ENCODE results near the gene PDE4D.

DNA sequence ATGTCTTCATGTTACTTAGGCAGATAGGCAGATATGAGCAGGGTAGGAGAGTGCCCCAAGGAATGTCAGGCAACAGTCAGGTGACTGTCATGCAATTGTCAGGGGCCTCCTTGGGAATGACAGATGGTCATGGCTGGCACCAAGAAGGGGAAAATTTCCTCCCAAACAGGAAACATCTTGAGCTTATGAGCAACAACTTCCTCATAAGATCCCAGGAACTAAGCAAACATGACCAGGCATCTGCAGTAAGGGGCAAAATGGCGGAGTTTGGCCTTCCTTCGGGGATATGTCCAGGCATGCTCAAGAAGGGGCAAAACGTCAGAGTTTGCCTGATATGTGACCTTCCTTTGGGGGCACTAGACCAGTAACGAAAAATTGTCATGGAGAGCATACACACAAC is 591.8 kb downstream of the PDE4D start:
- TF ChIP-seq, protein P1, sequence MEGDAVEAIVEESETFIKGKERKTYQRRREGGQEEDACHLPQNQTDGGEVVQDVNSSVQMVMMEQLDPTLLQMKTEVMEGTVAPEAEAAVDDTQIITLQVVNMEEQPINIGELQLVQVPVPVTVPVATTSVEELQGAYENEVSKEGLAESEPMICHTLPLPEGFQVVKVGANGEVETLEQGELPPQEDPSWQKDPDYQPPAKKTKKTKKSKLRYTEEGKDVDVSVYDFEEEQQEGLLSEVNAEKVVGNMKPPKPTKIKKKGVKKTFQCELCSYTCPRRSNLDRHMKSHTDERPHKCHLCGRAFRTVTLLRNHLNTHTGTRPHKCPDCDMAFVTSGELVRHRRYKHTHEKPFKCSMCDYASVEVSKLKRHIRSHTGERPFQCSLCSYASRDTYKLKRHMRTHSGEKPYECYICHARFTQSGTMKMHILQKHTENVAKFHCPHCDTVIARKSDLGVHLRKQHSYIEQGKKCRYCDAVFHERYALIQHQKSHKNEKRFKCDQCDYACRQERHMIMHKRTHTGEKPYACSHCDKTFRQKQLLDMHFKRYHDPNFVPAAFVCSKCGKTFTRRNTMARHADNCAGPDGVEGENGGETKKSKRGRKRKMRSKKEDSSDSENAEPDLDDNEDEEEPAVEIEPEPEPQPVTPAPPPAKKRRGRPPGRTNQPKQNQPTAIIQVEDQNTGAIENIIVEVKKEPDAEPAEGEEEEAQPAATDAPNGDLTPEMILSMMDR (IDR thresholded peaks at IDR 0.05), result no peak
- TF ChIP-seq TCF7L2 (IDR thresholded peaks at IDR 0.05; ENCODE audit: low read depth, low read length) (no peak), POLR2AphosphoS5 (IDR thresholded peaks at IDR 0.05; ENCODE audit: low read depth, low read length) (no peak), SIN3A (IDR thresholded peaks at IDR 0.05; ENCODE audit: borderline replicate concordance, insufficient read depth, low read depth, low read length) (no peak)
- TF ChIP-seq, protein P2, sequence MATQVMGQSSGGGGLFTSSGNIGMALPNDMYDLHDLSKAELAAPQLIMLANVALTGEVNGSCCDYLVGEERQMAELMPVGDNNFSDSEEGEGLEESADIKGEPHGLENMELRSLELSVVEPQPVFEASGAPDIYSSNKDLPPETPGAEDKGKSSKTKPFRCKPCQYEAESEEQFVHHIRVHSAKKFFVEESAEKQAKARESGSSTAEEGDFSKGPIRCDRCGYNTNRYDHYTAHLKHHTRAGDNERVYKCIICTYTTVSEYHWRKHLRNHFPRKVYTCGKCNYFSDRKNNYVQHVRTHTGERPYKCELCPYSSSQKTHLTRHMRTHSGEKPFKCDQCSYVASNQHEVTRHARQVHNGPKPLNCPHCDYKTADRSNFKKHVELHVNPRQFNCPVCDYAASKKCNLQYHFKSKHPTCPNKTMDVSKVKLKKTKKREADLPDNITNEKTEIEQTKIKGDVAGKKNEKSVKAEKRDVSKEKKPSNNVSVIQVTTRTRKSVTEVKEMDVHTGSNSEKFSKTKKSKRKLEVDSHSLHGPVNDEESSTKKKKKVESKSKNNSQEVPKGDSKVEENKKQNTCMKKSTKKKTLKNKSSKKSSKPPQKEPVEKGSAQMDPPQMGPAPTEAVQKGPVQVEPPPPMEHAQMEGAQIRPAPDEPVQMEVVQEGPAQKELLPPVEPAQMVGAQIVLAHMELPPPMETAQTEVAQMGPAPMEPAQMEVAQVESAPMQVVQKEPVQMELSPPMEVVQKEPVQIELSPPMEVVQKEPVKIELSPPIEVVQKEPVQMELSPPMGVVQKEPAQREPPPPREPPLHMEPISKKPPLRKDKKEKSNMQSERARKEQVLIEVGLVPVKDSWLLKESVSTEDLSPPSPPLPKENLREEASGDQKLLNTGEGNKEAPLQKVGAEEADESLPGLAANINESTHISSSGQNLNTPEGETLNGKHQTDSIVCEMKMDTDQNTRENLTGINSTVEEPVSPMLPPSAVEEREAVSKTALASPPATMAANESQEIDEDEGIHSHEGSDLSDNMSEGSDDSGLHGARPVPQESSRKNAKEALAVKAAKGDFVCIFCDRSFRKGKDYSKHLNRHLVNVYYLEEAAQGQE (IDR thresholded peaks at IDR 0.05; ENCODE audit: insufficient read depth in 1 of 2, low read depth in 2 of 2, low read length in 1 of 2), result no peak
